ENCODE measurements around the gene TMTC1. TPM values are rescaled to one million over a fixed set of nuclear protein-coding genes. Genes with fewer than 3 reads are reported as not detected.

The TMTC1 gene
- total and polyA plus RNA-seq, 9 of the 15 experiments (the other 6 are each of a cell fraction or from before 2014, with no cell fraction given) = under 0.01 to 0.18 (median 0.06) TPM; not detected in 2

DNA sequence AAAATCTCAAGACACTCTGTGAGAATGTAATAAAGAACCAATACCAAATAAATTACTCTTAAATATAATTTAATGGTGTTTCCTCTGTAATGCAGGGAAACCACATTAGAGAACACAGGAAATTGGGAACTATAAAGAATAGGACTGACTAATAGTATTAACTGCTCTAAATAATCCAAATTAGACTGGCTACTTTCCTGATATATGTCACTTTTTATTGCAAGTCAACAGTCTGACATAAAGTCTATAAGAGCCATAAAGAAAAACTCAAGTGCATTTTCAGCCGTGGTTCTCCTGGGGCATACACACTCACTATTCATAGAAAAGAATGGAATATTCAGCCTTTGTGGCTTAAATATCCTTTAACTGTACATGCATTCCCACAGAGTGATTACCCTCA, 161.5 kb downstream of the TMTC1 start (continued):
- TF ChIP-seq MGA (IDR thresholded peaks at IDR 0.05) = no peak
- TF ChIP-seq ZNF778 (CRISPR knock-in tag; IDR thresholded peaks at IDR 0.05) = no peak
- TF ChIP-seq NR4A1 (CRISPR knock-in tag; IDR thresholded peaks at IDR 0.05) = no peak
- no peak for TF ChIP-seq NR4A1 (tag; IDR thresholded peaks at IDR 0.05)
- TF ChIP-seq ZNF253 (CRISPR knock-in tag; conservative IDR thresholded peaks at IDR 0.05) = no peak
- TF ChIP-seq, protein P1, sequence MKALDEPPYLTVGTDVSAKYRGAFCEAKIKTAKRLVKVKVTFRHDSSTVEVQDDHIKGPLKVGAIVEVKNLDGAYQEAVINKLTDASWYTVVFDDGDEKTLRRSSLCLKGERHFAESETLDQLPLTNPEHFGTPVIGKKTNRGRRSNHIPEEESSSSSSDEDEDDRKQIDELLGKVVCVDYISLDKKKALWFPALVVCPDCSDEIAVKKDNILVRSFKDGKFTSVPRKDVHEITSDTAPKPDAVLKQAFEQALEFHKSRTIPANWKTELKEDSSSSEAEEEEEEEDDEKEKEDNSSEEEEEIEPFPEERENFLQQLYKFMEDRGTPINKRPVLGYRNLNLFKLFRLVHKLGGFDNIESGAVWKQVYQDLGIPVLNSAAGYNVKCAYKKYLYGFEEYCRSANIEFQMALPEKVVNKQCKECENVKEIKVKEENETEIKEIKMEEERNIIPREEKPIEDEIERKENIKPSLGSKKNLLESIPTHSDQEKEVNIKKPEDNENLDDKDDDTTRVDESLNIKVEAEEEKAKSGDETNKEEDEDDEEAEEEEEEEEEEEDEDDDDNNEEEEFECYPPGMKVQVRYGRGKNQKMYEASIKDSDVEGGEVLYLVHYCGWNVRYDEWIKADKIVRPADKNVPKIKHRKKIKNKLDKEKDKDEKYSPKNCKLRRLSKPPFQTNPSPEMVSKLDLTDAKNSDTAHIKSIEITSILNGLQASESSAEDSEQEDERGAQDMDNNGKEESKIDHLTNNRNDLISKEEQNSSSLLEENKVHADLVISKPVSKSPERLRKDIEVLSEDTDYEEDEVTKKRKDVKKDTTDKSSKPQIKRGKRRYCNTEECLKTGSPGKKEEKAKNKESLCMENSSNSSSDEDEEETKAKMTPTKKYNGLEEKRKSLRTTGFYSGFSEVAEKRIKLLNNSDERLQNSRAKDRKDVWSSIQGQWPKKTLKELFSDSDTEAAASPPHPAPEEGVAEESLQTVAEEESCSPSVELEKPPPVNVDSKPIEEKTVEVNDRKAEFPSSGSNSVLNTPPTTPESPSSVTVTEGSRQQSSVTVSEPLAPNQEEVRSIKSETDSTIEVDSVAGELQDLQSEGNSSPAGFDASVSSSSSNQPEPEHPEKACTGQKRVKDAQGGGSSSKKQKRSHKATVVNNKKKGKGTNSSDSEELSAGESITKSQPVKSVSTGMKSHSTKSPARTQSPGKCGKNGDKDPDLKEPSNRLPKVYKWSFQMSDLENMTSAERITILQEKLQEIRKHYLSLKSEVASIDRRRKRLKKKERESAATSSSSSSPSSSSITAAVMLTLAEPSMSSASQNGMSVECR (CRISPR knock-in tag; IDR thresholded peaks at IDR 0.05) = no peak
- TF ChIP-seq ZNF609 (CRISPR knock-in tag; IDR thresholded peaks at IDR 0.05; ENCODE audit: borderline replicate concordance) = no peak

Measured in K562 (cell line).